GM18951 (cell line): Measurements from ENCODE around the gene CAVIN1.
"Not testable (repeated sequence)": the region's sequence is repeated elsewhere in the genome, so short reads cannot be mapped to it uniquely, and the experiment has no call there.

Experiments
- POLR2A ChIP-seq: IDR thresholded peaks from 4 replicates; pipeline ENCODE4 v1.6.1; 2011; ENCODE audit warnings: mild to moderate bottlenecking; ENCODE audit not compliant: insufficient read length, insufficient read depth; ENCODE audit errors: extremely low read depth
- in situ Hi-C: fragments of 300-500 bp; cut with MboI; formaldehyde crosslinking; loops from one replicate; pipeline ENCODE4 v1.12.0; 2022; ENCODE audit warnings: low sequenced_read_pairs, mixed read lengths, inconsistent platforms; ENCODE audit not compliant: unreplicated experiment

CAVIN1 gene

GRCh38 chr17:42388381-42389134, 34.5 kb downstream of the CAVIN1 start, which contains the start of gene STAT3:
TSS of gene STAT3 (minus strand) at chr17:42388442. CDS start at chr17:42348516, 39,926 bp downstream.
- in situ Hi-C loops: no loop called here
- peak; percentile 69 for TF ChIP-seq POLR2A

GRCh38 chr17:42387661-42388380, 35.2 kb downstream of the CAVIN1 start:
- no peak for TF ChIP-seq POLR2A
- in situ Hi-C loops: no loop called here

- no peak for TF ChIP-seq POLR2A
These were observed 36.0 kb downstream of the CAVIN1 start for GRCh38 chr17:42386777-42387657.

GRCh38 chr17:42381898-42382297, 41.2 kb downstream of the CAVIN1 start:
- no peak for TF ChIP-seq POLR2A

More at GRCh38 chr17:42386777-42387657, 36.0 kb downstream of the CAVIN1 start:
- in situ Hi-C loops: no loop called here

GRCh38 chr17:42380935-42381334, 42.1 kb downstream of the CAVIN1 start:
- TF ChIP-seq POLR2A: no peak
- in situ Hi-C loops: no loop called here

More at GRCh38 chr17:42381898-42382297, 41.2 kb downstream of the CAVIN1 start:
- in situ Hi-C loops: no loop called here

GRCh38 chr17:42378959-42379594, 44.0 kb downstream of the CAVIN1 start:
- TF ChIP-seq POLR2A: no peak
- in situ Hi-C loops: no loop called here

GRCh38 chr17:42378359-42378958, 44.6 kb downstream of the CAVIN1 start:
- TF ChIP-seq POLR2A: no peak

GRCh38 chr17:42373896-42374295, 49.2 kb downstream of the CAVIN1 start:
- no peak for TF ChIP-seq POLR2A
- in situ Hi-C loops: no loop called here

More at GRCh38 chr17:42378359-42378958, 44.6 kb downstream of the CAVIN1 start:
- in situ Hi-C loops: no loop called here

- in situ Hi-C loops: no loop called here
- no peak for TF ChIP-seq POLR2A
These were observed 50.9 kb downstream of the CAVIN1 start for GRCh38 chr17:42372142-42372541.

GRCh38 chr17:42368797-42369561, 54.1 kb downstream of the CAVIN1 start:
- in situ Hi-C loops: not testable (repeated sequence)

- in situ Hi-C loops: not testable (repeated sequence)
These were observed 54.7 kb downstream of the CAVIN1 start for GRCh38 chr17:42368310-42368709.

- in situ Hi-C loops: not testable (repeated sequence)
These were observed 56.7 kb downstream of the CAVIN1 start for GRCh38 chr17:42366176-42367023.
